Measurements from ENCODE around the gene SNX10.

SNX10 gene

DNA sequence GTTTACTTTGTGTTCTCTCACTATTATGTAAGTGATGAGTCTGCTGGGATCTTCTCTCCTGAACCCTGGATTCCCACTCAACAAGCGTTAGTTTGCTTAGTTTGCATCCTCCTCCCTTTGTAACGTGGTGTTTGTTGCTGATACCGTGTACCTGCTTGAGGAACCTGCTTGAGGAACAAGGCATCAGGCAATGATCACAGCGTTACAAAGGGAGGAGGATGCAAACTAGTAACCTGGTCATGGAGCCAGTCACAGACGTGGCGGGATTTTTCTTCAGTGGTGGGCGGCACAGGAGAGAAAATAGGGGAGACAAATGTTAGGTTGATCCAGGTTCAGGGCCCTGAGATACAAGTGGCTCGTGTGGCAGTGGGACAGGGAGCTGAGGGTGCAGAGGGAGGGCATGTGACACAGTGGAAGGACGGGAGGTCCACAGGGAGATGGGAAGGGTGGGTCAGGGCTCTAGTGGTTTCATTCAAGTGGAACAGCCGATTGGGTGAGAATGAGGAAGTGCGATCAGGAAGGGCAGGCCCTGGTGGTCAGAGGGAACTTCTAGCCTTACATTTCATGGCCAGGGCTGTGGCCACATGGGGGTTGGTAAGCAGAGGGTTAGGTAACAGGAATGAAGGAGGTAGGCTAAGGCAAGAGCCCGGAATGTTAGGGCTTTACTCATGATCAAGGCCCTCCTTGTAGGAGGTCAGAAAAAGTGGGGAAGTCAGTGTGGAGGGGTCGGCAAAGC is 38.0 kb downstream of the SNX10 start:
- TF ChIP-seq EZH2phosphoT487 (IDR thresholded peaks at IDR 0.05; ENCODE audit: low read length) (no peak), EZH2 (optimal IDR thresholded peaks at IDR 0.05; ENCODE audit: low read depth, low read length) (no peak), CTCF (IDR thresholded peaks at IDR 0.05; ENCODE audit: low read length) (no peak)
- H3K9ac ChIP-seq (ENCODE audit: low read length): no peak overlapping the region

DNA sequence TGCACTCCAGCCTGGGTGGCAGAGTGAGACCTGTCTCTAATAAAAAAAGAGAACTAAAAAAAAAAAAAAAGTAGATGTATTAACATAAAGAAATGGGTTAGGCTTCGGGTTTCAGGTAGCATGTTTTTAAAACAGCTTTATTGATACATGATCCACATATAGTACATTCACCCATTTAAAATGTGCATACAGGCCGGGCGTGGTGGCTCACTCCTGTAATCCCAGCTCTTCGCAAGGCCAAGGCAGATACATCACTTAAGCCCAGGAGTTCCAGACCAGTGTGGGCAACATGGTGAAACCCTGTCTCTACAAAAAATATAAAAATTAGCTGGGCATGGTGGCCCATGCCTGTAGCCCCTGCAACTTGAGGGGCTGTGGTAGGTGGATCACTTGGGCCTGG is 39.5 kb downstream of the SNX10 start:
- Histone ChIP-seq H3K4me1 (ENCODE audit: low read length) (no peaks in the 10 kb centered on the region), H3K4me3 (ENCODE audit: low read length) (no peak overlapping the region), H3F3A (ENCODE audit: insufficient read depth, low read length) (no peaks in the 10 kb centered on the region), H3K9ac (ENCODE audit: low read length) (no peak overlapping the region), H3K4me2 (ENCODE audit: low read depth, low read length) (no peak overlapping the region), H2AFZ (ENCODE audit: low read length) (no peak overlapping the region), H3K79me2 (ENCODE audit: low read length) (no peaks in the 10 kb centered on the region), H3K27me3 (replicated peaks; ENCODE audit: insufficient read depth, low read length) (peaks cover 18% of the 10 kb centered on the region), H3K36me3 (replicated peaks; ENCODE audit: insufficient read depth, low read length) (no peaks in the 10 kb centered on the region), H3K9me2 (replicated peaks; ENCODE audit: insufficient read depth, low read length) (no peaks in the 10 kb centered on the region), H4K20me1 (ENCODE audit: insufficient read depth, low read length) (no peaks in the 10 kb centered on the region), H3K9me3 (replicated peaks; ENCODE audit: insufficient read depth, low read length) (no peaks in the 10 kb centered on the region), H3K27ac (ENCODE audit: low read length) (no peak overlapping the region)
- no peak for TF ChIP-seq EZH2 (optimal IDR thresholded peaks at IDR 0.05; ENCODE audit: low read depth, low read length)
- no peak for TF ChIP-seq EZH2phosphoT487 (IDR thresholded peaks at IDR 0.05; ENCODE audit: low read length)
- TF ChIP-seq CTCF (IDR thresholded peaks at IDR 0.05; ENCODE audit: low read length): no peak
- no peak for DNase-seq

More for the DNA sequence above, 38.0 kb downstream of the SNX10 start:
- Histone ChIP-seq H3K4me1 (ENCODE audit: low read length) (no peaks in the 10 kb centered on the region), H3K9me2 (replicated peaks; ENCODE audit: insufficient read depth, low read length) (no peaks in the 10 kb centered on the region), H3K79me2 (ENCODE audit: low read length) (no peaks in the 10 kb centered on the region), H3K4me3 (ENCODE audit: low read length) (no peak overlapping the region), H3K36me3 (replicated peaks; ENCODE audit: insufficient read depth, low read length) (no peaks in the 10 kb centered on the region), H3F3A (ENCODE audit: insufficient read depth, low read length) (no peaks in the 10 kb centered on the region), H3K9me3 (replicated peaks; ENCODE audit: insufficient read depth, low read length) (no peaks in the 10 kb centered on the region), H3K27ac (ENCODE audit: low read length) (no peak overlapping the region), H4K20me1 (ENCODE audit: insufficient read depth, low read length) (no peaks in the 10 kb centered on the region), H3K27me3 (replicated peaks; ENCODE audit: insufficient read depth, low read length) (peaks cover 10% of the 10 kb centered on the region), H2AFZ (ENCODE audit: low read length) (no peak overlapping the region), H3K4me2 (ENCODE audit: low read depth, low read length) (no peak overlapping the region)
- DNase-seq: no peak

- H3F3A ChIP-seq (ENCODE audit: insufficient read depth, low read length): no peaks in the 10 kb centered on the region
These were observed 40.1 kb downstream of the SNX10 start for GRCh38 chr7:26331789-26332188.

More at GRCh38 chr7:26331789-26332188, 40.1 kb downstream of the SNX10 start:
- Histone ChIP-seq H3K4me3 (ENCODE audit: low read length) (no peak overlapping the region), H3K9me2 (replicated peaks; ENCODE audit: insufficient read depth, low read length) (no peaks in the 10 kb centered on the region), H2AFZ (ENCODE audit: low read length) (no peak overlapping the region), H3K36me3 (replicated peaks; ENCODE audit: insufficient read depth, low read length) (no peaks in the 10 kb centered on the region), H3K9ac (ENCODE audit: low read length) (no peak overlapping the region), H3K27me3 (replicated peaks; ENCODE audit: insufficient read depth, low read length) (peaks cover 21% of the 10 kb centered on the region), H3K4me2 (ENCODE audit: low read depth, low read length) (no peak overlapping the region), H3K4me1 (ENCODE audit: low read length) (no peaks in the 10 kb centered on the region), H4K20me1 (ENCODE audit: insufficient read depth, low read length) (no peaks in the 10 kb centered on the region), H3K79me2 (ENCODE audit: low read length) (no peaks in the 10 kb centered on the region), H3K27ac (ENCODE audit: low read length) (no peak overlapping the region), H3K9me3 (replicated peaks; ENCODE audit: insufficient read depth, low read length) (no peaks in the 10 kb centered on the region)
- TF ChIP-seq EZH2 (optimal IDR thresholded peaks at IDR 0.05; ENCODE audit: low read depth, low read length) (no peak), EZH2phosphoT487 (IDR thresholded peaks at IDR 0.05; ENCODE audit: low read length) (no peak), CTCF (IDR thresholded peaks at IDR 0.05; ENCODE audit: low read length) (no peak)
- no peak for DNase-seq
